Cardiac fibroblast (primary cell): Measurements from ENCODE around the gene MRTFB.

ENCODE experiments used
- DNase-seq, 2 donors: peaks; one replicate each; pipeline versions ENCODE4 v3.0.0 to v3.0.0-alpha.2; 2010; ENCODE audit warnings: low read depth in 2 of 2
- H3K4me3 ChIP-seq, 2 donors: replicated peaks in 1 of 2; 1 replicate in 1 of 2; 2 replicates in 1 of 2; pipeline ENCODE4 v1.5.1; 2011; ENCODE audit warnings: low read depth in 2 of 2, low read length in 2 of 2, mild to moderate bottlenecking in 2 of 2, moderate library complexity in 1 of 2
- TF ChIP-seq, protein P1 (sequence below): IDR thresholded peaks from one replicate; pipeline ENCODE4 v1.5.1; 2011; ENCODE audit warnings: low read depth, mild to moderate bottlenecking, low read length, inconsistent platforms

Gene MRTFB

DNA sequence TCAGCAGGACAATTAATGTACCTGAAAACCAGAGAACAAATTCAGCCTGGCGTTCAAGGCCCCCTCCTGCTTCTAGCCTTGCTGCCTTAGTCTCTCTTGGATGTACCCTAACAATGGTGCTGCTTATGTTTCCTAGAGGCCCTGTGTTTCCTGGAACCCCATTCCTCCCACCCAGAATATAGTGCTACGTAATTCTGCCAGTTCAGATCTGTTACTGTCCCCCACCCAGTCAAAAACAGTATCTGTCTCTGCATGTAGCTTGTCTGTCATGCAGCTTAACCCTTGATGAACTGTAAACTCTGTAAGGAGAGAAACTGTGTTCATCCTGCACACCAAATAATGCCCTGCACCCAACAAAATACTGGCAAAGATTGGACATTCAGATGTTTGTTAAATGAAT, 6.8 kb downstream of the MRTFB start:
- TF ChIP-seq, protein P1, sequence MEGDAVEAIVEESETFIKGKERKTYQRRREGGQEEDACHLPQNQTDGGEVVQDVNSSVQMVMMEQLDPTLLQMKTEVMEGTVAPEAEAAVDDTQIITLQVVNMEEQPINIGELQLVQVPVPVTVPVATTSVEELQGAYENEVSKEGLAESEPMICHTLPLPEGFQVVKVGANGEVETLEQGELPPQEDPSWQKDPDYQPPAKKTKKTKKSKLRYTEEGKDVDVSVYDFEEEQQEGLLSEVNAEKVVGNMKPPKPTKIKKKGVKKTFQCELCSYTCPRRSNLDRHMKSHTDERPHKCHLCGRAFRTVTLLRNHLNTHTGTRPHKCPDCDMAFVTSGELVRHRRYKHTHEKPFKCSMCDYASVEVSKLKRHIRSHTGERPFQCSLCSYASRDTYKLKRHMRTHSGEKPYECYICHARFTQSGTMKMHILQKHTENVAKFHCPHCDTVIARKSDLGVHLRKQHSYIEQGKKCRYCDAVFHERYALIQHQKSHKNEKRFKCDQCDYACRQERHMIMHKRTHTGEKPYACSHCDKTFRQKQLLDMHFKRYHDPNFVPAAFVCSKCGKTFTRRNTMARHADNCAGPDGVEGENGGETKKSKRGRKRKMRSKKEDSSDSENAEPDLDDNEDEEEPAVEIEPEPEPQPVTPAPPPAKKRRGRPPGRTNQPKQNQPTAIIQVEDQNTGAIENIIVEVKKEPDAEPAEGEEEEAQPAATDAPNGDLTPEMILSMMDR = no peak

DNA sequence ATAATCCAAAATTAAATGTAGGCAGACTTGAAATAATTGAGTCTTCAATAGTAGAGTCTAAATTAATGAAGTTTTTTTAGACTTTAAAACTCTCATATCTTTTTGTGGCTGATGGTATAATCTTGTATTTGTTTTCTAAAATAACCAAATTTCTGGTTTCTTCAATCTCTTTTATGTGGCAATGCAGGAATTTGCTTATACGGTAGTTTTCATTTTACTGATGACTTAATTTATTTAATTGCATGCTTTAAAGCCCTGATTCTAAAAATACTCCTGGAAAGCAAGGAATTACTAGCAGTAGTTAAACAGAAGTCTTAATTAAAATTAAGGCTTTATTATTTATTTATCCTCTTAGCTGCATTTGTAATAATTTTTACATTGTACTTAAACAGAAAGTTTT, 15.4 kb downstream of the MRTFB start:
- TF ChIP-seq, protein P1 = no peak
- no peak for DNase-seq
- no peak overlapping the region for H3K4me3 ChIP-seq

More for the DNA sequence above, 6.8 kb downstream of the MRTFB start:
- no peak overlapping the region for H3K4me3 ChIP-seq
- DNase-seq = no peak

DNA sequence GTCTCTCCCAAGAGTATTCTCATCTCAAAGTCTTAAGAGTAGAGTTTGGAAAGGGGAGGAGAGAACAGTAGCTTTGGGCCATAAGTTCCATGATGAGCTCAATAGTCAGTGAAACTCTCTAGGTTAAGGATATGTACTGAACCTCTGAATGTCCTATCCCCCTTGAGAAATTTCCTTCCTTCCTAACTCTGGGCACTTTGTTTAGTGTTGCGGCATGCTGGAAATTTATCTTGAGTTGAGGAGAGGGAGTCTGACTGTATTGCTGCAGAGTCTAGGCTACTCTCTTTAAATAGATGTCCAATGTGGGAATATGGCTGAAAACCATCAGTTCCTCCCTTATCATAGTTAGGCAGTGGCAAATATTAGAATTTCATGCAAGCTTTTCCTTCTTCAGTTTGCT, 16.1 kb downstream of the MRTFB start:
- H3K4me3 ChIP-seq = no peak overlapping the region
- TF ChIP-seq, protein P1 = no peak
- no peak for DNase-seq

DNA sequence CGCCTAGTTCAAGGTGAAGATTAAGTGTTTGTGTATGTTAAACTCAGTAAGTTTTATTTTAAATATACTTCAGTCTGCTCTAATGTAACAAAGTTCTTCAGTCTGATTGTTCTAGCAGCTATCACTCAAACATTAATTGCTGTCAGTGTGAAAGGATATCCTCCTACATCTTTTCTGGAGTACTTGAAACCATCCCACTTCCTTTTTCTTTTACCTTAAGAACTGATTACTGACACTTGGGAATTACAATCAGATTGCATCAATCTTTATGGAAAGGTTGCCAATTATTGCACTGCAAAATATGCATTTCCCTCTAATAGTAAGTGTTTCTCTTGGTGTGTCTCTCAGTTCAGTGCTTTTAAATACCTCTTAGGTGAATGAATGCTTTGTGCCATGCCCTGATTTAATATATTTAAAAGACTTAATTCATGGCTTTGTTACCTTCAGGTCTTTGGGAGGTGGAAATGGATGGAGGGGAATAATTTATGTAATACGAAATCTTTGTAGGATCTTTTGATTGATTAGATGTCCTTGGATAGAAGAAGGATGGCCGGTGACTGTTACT, 16.6 kb downstream of the MRTFB start:
- no peak overlapping the region for H3K4me3 ChIP-seq
- DNase-seq = no peak
- TF ChIP-seq, protein P1 = no peak

DNA sequence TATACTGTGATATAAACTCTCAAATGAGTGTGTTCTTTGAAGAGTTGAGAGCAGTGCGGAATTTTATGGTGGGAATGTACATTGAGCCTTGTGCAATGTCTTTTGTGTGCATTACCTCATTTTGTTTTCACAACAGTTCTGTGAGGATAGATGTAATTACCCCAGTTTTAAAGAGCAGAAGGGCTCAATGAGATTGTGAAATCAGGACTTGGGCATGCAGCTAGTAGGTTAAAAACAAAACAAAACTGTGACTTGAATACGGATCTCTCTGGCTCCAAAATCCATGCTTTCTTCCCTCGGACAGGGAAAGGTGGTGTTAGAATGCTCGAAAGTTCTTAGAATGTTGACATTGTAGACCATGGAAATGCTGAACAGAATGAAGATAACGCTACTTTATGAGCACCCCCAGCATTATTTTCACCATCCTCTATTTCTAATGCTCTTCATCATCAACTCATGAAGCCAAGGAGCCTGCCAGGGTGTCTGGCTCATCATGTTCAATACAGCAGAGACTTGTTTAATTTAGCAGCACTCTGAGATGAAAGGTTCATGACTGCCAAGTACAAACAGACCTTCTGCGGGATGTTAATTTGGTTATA, 17.1 kb downstream of the MRTFB start:
- no peak overlapping the region for H3K4me3 ChIP-seq
- peak; percentile 15 to 27 for DNase-seq
- TF ChIP-seq, protein P1 = no peak

DNA sequence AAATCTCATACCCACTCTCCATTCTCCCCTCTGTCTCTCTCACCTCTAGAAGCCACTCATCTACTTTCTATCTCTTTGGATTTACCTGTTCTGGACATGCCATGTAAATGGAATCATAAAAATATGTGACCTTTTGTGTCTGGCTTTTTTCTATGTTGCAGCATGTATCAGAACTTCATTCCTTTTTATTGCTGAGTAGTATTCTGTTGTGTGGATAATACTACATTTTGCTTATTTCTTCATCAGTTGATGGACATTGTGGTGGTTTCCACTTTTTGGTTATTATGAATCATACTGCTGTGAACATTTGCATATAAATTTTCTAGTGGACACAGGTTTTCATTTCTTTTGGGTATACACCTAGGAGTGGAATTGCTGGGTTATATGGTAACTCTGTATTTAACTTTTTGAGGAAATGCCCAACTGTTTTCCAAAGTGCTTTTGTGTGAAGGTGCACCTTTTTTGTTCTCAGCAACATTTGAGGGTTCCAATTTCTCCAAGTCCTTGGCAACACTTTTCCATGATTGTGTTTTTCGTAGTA, 18.2 kb downstream of the MRTFB start:
- TF ChIP-seq, protein P1 = no peak
- no peak overlapping the region for H3K4me3 ChIP-seq
- DNase-seq = no peak
